ENCODE results near the gene AMOTL1.

Gene AMOTL1

GRCh38 chr11:94920311-94920710 lies 152.2 kb downstream of the AMOTL1 start:
- no peak for FAIRE-seq
- DNase-seq (ENCODE audit: insufficient read length, low spot score): no peak
- TF ChIP-seq PAX5 (IDR thresholded peaks at IDR 0.05; ENCODE audit: insufficient read depth, low read length, severe bottlenecking) (no peak), TAF1 (IDR thresholded peaks at IDR 0.05; ENCODE audit: low read depth, low read length) (no peak), POU2F2 (IDR thresholded peaks at IDR 0.05; ENCODE audit: low read depth, low read length) (no peak), SPI1 (IDR thresholded peaks at IDR 0.05; ENCODE audit: low read depth, low read length) (no peak), POLR2A (IDR thresholded peaks at IDR 0.05; ENCODE audit: low read depth, low read length) (no peak), POLR2AphosphoS5 (IDR thresholded peaks at IDR 0.05; ENCODE audit: low read depth, low read length) (no peak)

GRCh38 chr11:94922321-94923003 lies 154.3 kb downstream of the AMOTL1 start:
- no peak for DNase-seq (ENCODE audit: insufficient read length, low spot score)
- FAIRE-seq: no peak
- TF ChIP-seq PAX5 (IDR thresholded peaks at IDR 0.05; ENCODE audit: insufficient read depth, low read length, severe bottlenecking) (no peak), SPI1 (IDR thresholded peaks at IDR 0.05; ENCODE audit: low read depth, low read length) (0 out of 2 replicates have a peak, but pooled peaks have one; percentile 37)

GRCh38 chr11:94923004-94923334 lies 154.8 kb downstream of the AMOTL1 start:
- TF ChIP-seq POLR2A (IDR thresholded peaks at IDR 0.05; ENCODE audit: low read depth, low read length) (no peak), TAF1 (IDR thresholded peaks at IDR 0.05; ENCODE audit: low read depth, low read length) (no peak), SPI1 (IDR thresholded peaks at IDR 0.05; ENCODE audit: low read depth, low read length) (no peak), POLR2AphosphoS5 (IDR thresholded peaks at IDR 0.05; ENCODE audit: low read depth, low read length) (no peak), PAX5 (IDR thresholded peaks at IDR 0.05; ENCODE audit: insufficient read depth, low read length, severe bottlenecking) (no peak), POU2F2 (IDR thresholded peaks at IDR 0.05; ENCODE audit: low read depth, low read length) (no peak)
- DNase-seq (ENCODE audit: insufficient read length, low spot score) (no peak), FAIRE-seq (no peak)

GRCh38 chr11:94924171-94924572 lies 156.0 kb downstream of the AMOTL1 start:
- DNase-seq (ENCODE audit: insufficient read length, low spot score): no peak
- TF ChIP-seq POU2F2 (IDR thresholded peaks at IDR 0.05; ENCODE audit: low read depth, low read length) (no peak), SPI1 (IDR thresholded peaks at IDR 0.05; ENCODE audit: low read depth, low read length) (no peak), POLR2AphosphoS5 (IDR thresholded peaks at IDR 0.05; ENCODE audit: low read depth, low read length) (no peak), PAX5 (IDR thresholded peaks at IDR 0.05; ENCODE audit: insufficient read depth, low read length, severe bottlenecking) (no peak), TAF1 (IDR thresholded peaks at IDR 0.05; ENCODE audit: low read depth, low read length) (no peak)
- FAIRE-seq: peak; percentile 66

- no peak for TF ChIP-seq TAF1 (IDR thresholded peaks at IDR 0.05; ENCODE audit: low read depth, low read length)
- no peak for TF ChIP-seq SPI1 (IDR thresholded peaks at IDR 0.05; ENCODE audit: low read depth, low read length)
- TF ChIP-seq PAX5 (IDR thresholded peaks at IDR 0.05; ENCODE audit: insufficient read depth, low read length, severe bottlenecking): no peak
- no peak for TF ChIP-seq POU2F2 (IDR thresholded peaks at IDR 0.05; ENCODE audit: low read depth, low read length)
- TF ChIP-seq POLR2AphosphoS5 (IDR thresholded peaks at IDR 0.05; ENCODE audit: low read depth, low read length): no peak
- TF ChIP-seq POLR2A (IDR thresholded peaks at IDR 0.05; ENCODE audit: low read depth, low read length): no peak
Observed at GRCh38 chr11:94924612-94925011, 156.5 kb downstream of the AMOTL1 start.

GRCh38 chr11:94925422-94926270 lies 157.5 kb downstream of the AMOTL1 start:
- FAIRE-seq: no peak
- TF ChIP-seq PAX5 (IDR thresholded peaks at IDR 0.05; ENCODE audit: insufficient read depth, low read length, severe bottlenecking) (no peak), POU2F2 (IDR thresholded peaks at IDR 0.05; ENCODE audit: low read depth, low read length) (no peak), POLR2A (IDR thresholded peaks at IDR 0.05; ENCODE audit: low read depth, low read length) (no peak), POLR2AphosphoS5 (IDR thresholded peaks at IDR 0.05; ENCODE audit: low read depth, low read length) (no peak), SPI1 (IDR thresholded peaks at IDR 0.05; ENCODE audit: low read depth, low read length) (no peak), TAF1 (IDR thresholded peaks at IDR 0.05; ENCODE audit: low read depth, low read length) (no peak)
- no peak for DNase-seq (ENCODE audit: insufficient read length, low spot score)

More at GRCh38 chr11:94924612-94925011, 156.5 kb downstream of the AMOTL1 start:
- FAIRE-seq (no peak), DNase-seq (ENCODE audit: insufficient read length, low spot score) (no peak)

- no peak for DNase-seq (ENCODE audit: insufficient read length, low spot score)
- TF ChIP-seq PAX5 (IDR thresholded peaks at IDR 0.05; ENCODE audit: insufficient read depth, low read length, severe bottlenecking) (no peak), POU2F2 (IDR thresholded peaks at IDR 0.05; ENCODE audit: low read depth, low read length) (no peak), POLR2AphosphoS5 (IDR thresholded peaks at IDR 0.05; ENCODE audit: low read depth, low read length) (no peak), TAF1 (IDR thresholded peaks at IDR 0.05; ENCODE audit: low read depth, low read length) (no peak), SPI1 (IDR thresholded peaks at IDR 0.05; ENCODE audit: low read depth, low read length) (no peak), POLR2A (IDR thresholded peaks at IDR 0.05; ENCODE audit: low read depth, low read length) (no peak)
- FAIRE-seq: no peak
Observed at GRCh38 chr11:94926271-94926625, 158.1 kb downstream of the AMOTL1 start.
